ENCODE results near the gene TAPBP.
"Not testable (repeated sequence)": the region's sequence is repeated elsewhere in the genome, so short reads cannot be mapped to it uniquely, and the experiment has no call there.

The TAPBP gene

DNA sequence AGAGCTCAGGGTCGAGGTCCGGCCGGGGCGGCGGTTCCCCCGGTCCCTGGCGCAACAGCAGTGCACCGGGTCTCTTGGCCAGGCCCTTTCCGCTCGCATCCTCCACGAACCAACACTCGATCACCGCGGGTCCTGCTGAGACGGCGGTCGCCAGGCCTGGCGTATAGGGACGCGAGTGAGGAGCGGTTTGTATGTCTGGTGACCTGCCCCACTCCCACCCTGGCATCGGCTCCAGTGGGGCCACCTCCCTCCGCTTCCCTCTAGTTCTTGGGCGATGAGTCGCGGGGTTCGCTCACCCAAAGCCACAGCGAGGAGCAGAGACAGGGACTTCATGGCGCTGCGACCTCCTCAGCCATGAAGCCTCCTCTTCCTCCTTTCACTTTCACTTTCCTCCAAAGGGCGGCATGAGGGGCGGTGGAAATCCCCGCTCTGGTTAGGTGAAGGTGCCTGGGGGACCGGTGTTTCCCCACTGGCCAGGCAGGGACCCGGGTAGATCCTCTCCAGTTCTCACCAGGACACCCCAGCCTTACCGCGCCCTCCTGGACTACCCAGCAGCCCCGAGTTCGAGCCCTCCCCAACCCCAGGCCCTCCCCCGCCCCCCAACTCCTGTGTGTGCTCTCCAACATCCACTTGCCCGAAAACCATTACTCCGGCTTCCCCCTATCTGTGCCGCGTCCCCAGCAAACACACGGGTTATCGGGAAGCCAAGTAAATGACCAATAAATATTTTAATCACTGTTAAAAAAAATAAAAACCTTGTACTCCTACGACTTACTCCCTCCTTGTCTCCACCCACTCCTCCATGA is at the start of gene TAPBP:
TAPBP (minus strand) TSS at position 370 of the 806 bp plus-strand sequence; CDS start at position 333, 37 bp downstream.
- no peak; the same call in none of the 2 replicates for TF ChIP-seq POLR2A (IDR thresholded peaks at IDR 0.05; ENCODE audit: low read depth, low read length)
- DNase-seq (ENCODE audit: insufficient read length, low spot score) (peak; percentile 42), FAIRE-seq (no peak)

DNA sequence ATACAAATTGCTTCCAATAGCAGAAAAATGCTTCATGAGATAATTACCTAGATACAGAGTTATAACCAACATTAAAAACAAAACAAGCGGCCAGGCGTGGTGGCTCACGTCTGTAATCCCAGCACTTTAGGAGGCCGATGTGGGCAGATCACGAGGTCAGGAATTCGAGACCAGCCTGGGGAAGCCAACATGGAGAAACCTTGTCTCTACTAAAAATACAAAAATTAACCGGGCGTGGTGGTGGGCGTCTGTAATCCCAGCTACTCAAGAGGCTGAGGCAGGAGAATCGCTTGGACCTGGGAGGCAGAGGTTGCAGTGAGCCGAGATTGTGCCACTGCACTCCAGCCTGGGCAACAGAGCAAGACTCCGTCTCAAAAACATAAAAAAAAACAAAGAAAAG is 49.6 kb upstream of the TAPBP start:
- FAIRE-seq; DNase-seq (ENCODE audit: insufficient read length, low spot score): not testable (repeated sequence)

DNA sequence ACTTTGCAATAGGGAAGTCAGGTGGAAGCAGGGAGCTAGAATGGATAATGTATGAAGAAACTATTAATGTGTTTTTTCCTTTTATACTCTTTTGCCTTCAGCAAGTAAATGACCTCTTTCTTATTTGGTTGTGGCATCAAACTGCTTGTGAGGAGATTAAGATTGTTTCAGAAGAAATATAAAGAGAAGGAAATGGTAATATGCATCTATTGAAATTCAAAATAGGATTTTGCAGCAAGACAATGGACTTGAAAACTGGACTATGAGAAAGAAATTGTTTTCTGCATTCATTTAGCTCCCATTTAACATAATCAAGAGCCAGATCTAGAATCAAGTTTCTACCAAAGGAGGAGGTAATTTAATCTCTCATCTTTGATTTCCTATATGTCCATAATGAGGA is 45.5 kb upstream of the TAPBP start:
- TF ChIP-seq POLR2A (IDR thresholded peaks at IDR 0.05; ENCODE audit: low read depth, low read length) = no peak
- DNase-seq (ENCODE audit: insufficient read length, low spot score) (no peak), FAIRE-seq (no peak)

DNA sequence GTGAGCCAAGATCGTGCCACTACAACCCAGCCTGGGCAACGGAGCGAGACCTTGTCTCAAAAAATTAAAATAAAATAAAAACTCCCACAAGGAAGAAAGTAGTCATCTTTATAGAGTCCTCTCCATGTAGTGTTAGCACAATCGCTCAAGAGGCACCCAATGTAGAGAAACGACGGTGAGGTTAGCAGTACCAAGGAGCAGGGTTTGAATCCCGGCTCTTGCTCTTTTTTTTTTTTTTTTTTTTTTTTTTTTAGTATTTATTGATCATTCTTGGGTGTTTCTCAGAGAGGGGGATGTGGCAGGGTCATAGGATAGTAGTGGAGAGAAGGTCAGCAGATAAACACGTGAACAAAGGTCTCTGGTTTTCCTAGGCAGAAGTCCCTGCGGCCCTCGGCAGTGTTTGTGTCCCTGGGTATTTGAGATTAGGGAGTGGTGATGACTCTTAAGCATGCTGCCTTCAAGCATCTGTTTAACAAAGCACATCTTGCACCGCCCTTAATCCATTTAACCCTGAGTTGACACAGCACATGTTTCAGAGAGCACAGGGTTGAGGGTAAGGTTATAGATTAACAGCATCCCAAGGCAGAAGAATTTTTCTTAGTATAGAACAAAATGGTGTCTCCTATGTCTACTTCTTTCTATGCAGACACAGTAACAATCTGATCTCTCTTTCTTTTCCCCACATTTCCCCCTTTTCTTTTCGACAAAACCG is 43.4 kb upstream of the TAPBP start:
- not testable (repeated sequence) for DNase-seq (ENCODE audit: insufficient read length, low spot score); FAIRE-seq

DNA sequence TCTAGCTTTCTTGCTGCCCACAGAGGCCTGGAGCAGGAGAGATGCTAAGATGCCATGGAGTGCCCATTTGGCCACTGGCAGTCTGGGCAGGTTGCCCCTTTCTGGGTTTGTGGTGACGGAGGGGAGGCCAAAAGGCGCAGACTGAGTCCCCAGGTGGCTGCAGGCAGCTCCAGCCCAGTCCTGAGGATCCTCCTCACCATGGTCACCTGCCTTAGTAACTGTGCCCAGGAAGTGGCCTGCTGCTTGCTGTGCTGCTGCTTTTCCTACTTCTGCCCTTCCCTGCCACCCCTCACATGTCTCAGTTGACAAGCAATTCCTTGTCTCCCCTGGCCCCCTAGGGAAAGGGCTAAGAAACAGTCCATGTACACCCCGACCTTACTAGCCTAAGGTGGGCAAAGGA is 42.4 kb upstream of the TAPBP start:
- FAIRE-seq (no peak), DNase-seq (ENCODE audit: insufficient read length, low spot score) (no peak)
- TF ChIP-seq POLR2A (IDR thresholded peaks at IDR 0.05; ENCODE audit: low read depth, low read length) = no peak

DNA sequence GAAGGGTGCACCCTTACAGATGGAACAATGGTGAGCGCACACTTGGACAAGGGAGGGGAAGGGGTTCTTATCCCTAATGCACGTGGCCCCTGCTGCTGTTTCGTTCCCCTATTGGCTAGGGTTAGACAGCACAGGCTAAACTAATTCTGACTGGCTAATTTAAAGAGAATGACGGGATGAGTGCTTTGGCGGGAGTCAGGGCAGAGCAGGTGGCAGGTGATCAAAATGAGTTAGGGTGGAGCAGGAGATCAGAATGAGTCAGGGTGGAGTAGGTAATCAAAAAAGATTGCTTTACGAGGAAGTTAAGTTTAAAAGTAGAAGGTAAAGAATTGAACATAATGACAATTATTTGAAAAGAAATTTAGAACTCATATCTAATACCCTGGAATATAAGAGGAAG is 42.0 kb upstream of the TAPBP start:
- DNase-seq (ENCODE audit: insufficient read length, low spot score); FAIRE-seq: not testable (repeated sequence)

DNA sequence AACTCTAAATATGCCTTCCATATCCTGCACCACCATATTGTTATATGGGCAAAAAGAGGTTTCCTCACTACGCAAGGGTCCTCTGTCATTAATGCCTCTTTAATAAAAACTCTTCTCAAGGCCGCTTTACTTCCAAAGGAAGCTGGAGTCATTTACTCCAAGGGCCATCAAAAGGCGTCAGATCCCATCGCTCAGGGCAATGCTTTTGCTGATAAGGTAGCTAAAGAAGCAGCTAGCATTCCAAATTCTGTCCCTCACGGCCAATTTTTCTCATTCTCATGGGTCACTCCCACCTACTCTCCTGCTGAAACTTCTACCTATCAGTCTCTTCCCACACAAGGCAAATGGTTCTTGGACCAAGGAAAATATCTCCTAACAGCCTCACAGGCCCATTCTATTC is 33.9 kb upstream of the TAPBP start:
- FAIRE-seq (no peak), DNase-seq (ENCODE audit: insufficient read length, low spot score) (no peak)
- no peak for TF ChIP-seq POLR2A (IDR thresholded peaks at IDR 0.05; ENCODE audit: low read depth, low read length)

DNA sequence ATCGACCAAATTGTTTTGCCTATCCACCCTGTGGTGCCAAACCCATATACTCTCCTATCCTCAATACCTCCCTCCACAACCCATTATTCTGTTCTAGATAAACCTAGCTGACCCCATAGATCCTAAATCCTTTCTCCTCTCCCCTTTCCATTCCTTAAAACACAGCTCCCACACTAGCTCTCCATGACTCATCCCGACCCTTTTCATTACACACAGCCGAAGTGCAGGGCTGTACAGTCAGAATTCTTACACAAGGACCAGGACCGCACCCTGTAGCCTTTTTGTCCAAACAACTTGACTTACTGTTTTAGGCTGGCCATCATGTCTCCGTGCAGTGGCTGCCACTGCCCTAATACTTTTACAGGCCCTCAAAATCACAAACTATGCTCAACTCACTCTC is 33.1 kb upstream of the TAPBP start:
- FAIRE-seq; DNase-seq (ENCODE audit: insufficient read length, low spot score): not testable (repeated sequence)

DNA sequence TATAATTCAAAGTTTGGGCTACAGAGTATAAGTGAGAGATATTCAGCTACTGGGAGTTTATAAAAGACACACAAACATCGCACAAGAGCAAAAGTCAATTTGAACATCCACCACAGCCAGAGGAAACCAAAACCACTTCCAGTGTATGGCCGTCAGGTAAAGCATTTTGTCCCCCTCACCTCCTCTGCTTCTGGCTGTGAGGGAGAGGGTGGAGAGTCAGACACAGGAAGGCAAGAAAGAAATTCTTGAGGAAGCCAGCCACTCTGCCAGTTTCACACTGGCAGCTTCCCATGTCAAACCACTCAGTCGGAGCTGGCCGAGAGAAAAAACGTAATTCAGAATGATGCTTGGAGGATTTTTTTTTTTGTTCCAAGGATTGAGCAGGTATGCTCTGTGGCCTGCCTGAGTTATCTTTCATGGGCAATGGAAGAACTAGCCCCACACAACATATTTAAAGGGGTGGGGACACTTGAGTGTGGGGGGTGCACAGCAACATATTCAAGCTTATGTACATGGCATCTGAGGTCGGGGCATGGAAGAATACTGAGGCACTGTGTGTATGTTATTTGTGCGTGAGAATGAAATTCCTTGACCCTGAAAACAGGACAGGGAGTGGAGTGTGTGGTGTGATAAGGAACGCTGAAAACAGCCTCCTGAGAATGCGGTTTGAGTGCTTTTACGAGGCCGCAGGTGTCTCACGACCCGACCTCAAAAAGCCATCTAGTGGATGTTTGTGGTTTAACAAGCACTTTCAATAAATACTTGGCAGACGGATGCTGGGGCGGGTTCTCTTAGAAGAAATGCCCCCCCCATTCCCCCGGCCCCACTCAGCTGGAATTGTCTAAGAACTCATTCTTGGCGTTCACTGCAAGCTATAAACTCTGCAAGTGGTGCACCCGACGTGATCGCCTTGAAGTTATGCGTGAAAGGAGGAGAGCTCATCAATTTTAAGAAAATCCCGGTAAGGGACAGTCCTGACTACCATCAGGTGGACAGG is 31.1 kb upstream of the TAPBP start:
- DNase-seq (ENCODE audit: insufficient read length, low spot score) = peak; percentile 39
- TF ChIP-seq POLR2A (IDR thresholded peaks at IDR 0.05; ENCODE audit: low read depth, low read length) = no peak
- FAIRE-seq = no peak

DNA sequence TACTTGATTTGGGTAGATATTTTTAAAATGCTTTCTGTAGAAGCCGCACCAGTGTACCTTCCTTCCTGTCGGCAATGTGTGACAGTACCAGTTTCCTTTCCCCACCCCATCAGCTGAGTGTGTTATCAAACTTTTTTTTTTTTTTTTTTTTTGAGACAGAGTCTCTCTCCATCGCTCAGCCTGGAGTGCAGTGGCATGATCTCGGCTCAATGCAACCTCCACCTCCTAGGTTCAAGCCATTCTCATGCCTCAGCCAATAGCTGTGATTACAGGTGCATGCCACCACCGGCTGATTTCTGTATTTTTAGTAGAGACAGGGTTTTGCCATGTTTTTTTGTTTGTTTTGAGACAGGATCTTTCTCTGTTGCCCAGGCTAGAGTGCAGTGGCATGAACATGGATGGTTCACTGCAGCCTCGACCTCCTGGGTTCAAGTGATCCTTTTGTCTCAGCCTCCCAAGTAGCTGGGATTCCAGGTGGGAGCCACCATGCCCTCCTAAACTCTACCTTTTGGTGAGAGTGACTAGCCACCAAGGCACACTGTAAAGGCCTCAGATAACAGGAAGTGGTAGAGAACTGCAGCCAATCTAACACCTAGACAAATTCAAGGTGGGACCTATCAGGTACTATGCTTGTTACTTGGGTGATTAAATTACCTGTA is 30.2 kb upstream of the TAPBP start:
- TF ChIP-seq POLR2A (IDR thresholded peaks at IDR 0.05; ENCODE audit: low read depth, low read length) = no peak
- DNase-seq (ENCODE audit: insufficient read length, low spot score) (no peak), FAIRE-seq (no peak)

DNA sequence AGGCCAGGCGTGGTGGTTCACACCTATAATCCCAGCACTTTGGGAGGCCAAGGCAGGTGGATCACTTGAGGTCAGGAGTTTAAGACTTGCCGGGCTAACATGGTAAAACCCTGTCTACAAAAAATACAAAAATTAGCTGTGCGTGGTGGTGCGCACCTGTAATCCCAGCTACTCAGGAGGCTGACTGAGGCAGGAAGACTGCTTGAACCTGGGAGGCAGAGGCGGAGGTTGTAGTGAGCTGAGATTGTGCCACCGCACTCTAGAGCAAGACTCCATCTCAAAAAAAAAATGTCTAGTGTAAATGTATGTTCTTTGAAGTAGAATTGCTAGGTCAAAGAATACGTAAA is 29.7 kb upstream of the TAPBP start:
- not testable (repeated sequence) for DNase-seq (ENCODE audit: insufficient read length, low spot score); FAIRE-seq

DNA sequence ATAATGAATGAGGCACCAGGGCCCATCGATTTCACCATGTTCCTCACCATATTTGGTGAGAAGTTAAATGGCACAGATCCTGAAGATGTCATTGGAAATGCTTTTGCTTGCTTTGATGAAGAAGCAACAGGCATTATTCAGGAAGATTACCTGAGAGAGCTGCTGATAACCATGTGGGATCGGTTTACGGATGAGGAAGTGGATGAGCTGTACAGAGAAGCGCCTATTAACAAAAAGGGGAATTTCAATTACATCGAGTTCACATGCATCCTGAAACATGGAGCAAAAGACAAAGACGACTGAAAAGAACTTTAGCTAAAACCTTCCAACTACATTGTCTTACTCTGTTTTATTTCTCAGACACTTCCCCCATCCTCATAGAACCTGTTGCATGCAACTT is 25.3 kb upstream of the TAPBP start:
- no peak for FAIRE-seq
- TF ChIP-seq POLR2A (IDR thresholded peaks at IDR 0.05; ENCODE audit: low read depth, low read length) = no peak
- no peak for DNase-seq (ENCODE audit: insufficient read length, low spot score)

DNA sequence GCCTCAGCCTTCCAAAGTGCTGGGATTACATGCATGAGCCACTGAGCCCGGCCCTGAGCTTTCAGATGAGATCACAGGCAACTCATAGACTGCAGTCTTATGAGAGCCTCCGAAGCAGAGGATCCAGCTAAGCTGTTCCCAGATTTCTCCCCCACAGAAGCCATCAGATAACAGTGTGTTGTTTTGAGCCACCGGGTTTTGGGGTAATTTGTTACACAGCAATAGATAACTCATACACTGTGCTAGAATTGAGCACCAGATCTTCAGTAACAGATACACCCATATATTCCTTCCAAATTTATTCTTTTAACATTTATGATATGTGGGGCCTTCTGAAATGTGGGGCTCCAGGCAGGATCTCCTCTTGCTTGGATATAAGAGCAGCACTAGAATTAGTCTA is 22.6 kb upstream of the TAPBP start:
- DNase-seq (ENCODE audit: insufficient read length, low spot score) = no peak
- no peak for FAIRE-seq
- TF ChIP-seq POLR2A (IDR thresholded peaks at IDR 0.05; ENCODE audit: low read depth, low read length) = no peak

DNA sequence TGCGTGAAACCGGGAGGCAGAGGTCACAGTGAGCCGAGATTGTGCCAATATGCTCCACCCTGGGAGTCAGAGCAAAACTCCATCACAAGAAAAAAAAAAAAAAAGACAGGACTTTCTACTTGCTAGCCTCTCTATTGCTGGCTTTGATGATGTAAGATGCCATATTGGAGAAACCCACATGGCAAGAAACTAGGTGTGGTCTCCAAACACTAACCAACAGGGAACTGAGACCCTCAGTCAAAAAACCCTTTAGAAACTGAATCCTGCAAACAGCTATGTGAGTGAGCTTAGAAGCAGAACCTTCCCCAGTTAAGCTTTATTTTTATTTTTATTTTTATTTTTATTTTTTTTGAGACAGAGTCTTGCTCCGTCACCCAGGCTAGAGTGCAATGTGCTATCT is 22.0 kb upstream of the TAPBP start:
- FAIRE-seq = no peak
- no peak for DNase-seq (ENCODE audit: insufficient read length, low spot score)
- no peak for TF ChIP-seq POLR2A (IDR thresholded peaks at IDR 0.05; ENCODE audit: low read depth, low read length)

Data from H54 (cell line).